ENCODE measurements around the gene HOXA7. TPM values are rescaled to one million over a fixed set of nuclear protein-coding genes. Genes with fewer than 3 reads are reported as not detected.

The HOXA7 gene
- total and polyA plus RNA-seq, 7 donors, result 4.7 to 23.9 (median 9.1) TPM

DNA sequence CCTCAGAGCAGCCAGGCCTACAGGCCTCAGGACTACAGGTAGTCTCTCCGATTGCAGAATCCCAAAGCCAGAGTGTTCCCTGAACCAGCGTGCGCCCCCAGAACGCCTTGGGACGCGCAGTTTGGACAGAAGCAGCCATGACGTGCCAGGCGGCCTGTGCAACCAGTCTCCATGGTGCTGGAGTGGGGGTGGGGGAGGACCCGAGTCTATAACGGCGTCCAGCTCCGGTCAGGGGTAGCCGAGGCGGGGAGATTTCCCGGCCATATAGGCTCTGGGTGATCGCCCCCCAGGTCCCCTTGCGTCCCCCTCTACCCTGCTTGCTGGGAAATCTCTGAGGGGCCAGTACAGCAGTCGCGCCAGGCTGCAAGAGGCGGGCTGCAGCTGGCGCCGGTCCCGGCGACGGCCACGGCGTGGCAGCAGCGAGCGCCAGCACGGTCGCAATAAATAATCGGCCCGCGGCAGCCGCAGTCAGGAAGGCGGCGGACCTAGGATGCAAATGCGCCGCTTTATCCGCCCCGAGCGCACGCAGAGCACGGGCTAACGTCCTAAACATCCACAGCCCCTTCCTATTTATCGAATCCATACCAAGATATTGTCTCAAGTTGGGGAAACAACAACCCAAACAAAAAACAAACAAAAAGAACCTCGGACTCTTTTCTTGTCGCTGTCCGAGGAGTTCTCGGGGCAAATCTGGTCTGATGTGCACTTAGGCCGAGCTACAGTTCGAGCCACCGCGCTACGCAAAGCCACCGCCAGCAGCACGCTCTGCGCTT is 5.7 kb downstream of the HOXA7 start:
- WGBS, 2 donors, result 0 to 1% methylated on average over 58 of the region's 58 CpGs
- intact Hi-C loops (cut with DNase I), result loop anchor here (2.0 to 5.0 kb wide), 2 partner anchors 14 to 1293 kb away; partner anchors contain the start of gene HOXA9
- DNase-seq, result peak; percentile 93
- peaks cover 0 to 76% (median 58%) of the 10 kb centered on the region in 4 donors for H3K4me1 ChIP-seq
- no peaks in the 10 kb centered on the region for H3K27me3 ChIP-seq
- no peaks in the 10 kb centered on the region for H3K9me3 ChIP-seq
- peaks cover 0 to 1% (median 0%) of the 10 kb centered on the region in 4 donors for H3K36me3 ChIP-seq
- peak overlapping the region; percentile 64 to 73 (median 68) for H3K4me3 ChIP-seq
- H3K27ac ChIP-seq, result peak overlapping the region in 3 of 4 donors; percentile 91 to 96 (median 95)
- TF ChIP-seq POLR2A (IDR thresholded peaks at IDR 0.05) (peak; percentile 90 to 93), EP300 (IDR thresholded peaks at IDR 0.05) (peak in 1 of 4 donors; percentile 61), POLR2AphosphoS5 (IDR thresholded peaks at IDR 0.05) (peak; percentile 95 to 98 (median 97))
- TF ChIP-seq, protein P1, sequence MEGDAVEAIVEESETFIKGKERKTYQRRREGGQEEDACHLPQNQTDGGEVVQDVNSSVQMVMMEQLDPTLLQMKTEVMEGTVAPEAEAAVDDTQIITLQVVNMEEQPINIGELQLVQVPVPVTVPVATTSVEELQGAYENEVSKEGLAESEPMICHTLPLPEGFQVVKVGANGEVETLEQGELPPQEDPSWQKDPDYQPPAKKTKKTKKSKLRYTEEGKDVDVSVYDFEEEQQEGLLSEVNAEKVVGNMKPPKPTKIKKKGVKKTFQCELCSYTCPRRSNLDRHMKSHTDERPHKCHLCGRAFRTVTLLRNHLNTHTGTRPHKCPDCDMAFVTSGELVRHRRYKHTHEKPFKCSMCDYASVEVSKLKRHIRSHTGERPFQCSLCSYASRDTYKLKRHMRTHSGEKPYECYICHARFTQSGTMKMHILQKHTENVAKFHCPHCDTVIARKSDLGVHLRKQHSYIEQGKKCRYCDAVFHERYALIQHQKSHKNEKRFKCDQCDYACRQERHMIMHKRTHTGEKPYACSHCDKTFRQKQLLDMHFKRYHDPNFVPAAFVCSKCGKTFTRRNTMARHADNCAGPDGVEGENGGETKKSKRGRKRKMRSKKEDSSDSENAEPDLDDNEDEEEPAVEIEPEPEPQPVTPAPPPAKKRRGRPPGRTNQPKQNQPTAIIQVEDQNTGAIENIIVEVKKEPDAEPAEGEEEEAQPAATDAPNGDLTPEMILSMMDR (IDR thresholded peaks at IDR 0.05), result peak; percentile 82 to 90 (median 88)

DNA sequence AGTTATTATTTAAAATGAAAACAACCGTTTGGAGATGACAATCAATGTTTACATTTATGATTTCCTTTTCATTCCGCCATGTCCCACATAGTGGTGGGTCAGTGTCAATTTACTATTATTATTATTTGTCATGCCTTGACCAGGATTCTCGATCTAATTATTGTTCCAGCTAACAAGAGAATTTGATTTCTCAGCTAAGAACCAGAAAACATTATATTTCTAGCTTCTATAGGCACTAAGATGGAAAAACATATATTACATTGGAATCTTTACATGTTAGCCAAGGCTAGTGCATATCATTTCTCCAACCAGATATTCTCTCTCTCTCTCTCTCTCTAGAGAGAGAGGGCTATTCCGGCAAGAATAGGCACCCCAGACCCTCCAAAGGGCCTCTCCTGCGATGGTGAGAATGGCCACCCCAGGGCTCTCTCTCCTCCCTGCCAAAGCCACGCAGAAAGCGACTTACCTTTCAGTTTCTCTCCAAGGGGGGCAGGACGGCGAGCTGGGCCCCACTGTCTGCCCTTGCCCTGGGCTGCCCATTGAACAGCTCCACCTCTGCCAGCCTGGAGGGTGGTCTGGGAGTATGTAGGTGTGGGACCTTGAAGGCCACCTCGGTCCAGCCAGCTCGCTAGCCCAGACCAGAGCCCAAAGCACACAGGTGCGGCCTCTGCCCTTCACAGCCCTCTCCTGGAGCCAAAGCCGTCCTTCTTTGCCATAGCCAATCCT is 6.5 kb downstream of the HOXA7 start:
- no peaks in the 10 kb centered on the region for H3K27me3 ChIP-seq
- DNase-seq, result peak; percentile 74
- intact Hi-C loops (cut with DNase I), result loop anchor here (2.0 to 5.0 kb wide), 2 partner anchors 15 to 1293 kb away; partner anchors contain the start of gene HOXA9
- H3K36me3 ChIP-seq, result peaks cover 6 to 9% (median 7%) of the 10 kb centered on the region in 4 donors
- H3K4me1 ChIP-seq, result peaks cover 0 to 68% (median 51%) of the 10 kb centered on the region in 4 donors
- H3K4me3 ChIP-seq, result peak overlapping the region; percentile 64 to 73 (median 68)
- H3K9me3 ChIP-seq, result no peaks in the 10 kb centered on the region
- TF ChIP-seq POLR2AphosphoS5 (IDR thresholded peaks at IDR 0.05), result no peak
- TF ChIP-seq POLR2A (IDR thresholded peaks at IDR 0.05), result no peak
- TF ChIP-seq, protein P1 (IDR thresholded peaks at IDR 0.05), result no peak
- no peak for TF ChIP-seq EP300 (IDR thresholded peaks at IDR 0.05)
- WGBS, 2 donors, result 7 to 18% methylated on average over 13 of the region's 13 CpGs
- H3K27ac ChIP-seq, result peak overlapping the region in 3 of 4 donors; percentile 91 to 96 (median 95)

DNA sequence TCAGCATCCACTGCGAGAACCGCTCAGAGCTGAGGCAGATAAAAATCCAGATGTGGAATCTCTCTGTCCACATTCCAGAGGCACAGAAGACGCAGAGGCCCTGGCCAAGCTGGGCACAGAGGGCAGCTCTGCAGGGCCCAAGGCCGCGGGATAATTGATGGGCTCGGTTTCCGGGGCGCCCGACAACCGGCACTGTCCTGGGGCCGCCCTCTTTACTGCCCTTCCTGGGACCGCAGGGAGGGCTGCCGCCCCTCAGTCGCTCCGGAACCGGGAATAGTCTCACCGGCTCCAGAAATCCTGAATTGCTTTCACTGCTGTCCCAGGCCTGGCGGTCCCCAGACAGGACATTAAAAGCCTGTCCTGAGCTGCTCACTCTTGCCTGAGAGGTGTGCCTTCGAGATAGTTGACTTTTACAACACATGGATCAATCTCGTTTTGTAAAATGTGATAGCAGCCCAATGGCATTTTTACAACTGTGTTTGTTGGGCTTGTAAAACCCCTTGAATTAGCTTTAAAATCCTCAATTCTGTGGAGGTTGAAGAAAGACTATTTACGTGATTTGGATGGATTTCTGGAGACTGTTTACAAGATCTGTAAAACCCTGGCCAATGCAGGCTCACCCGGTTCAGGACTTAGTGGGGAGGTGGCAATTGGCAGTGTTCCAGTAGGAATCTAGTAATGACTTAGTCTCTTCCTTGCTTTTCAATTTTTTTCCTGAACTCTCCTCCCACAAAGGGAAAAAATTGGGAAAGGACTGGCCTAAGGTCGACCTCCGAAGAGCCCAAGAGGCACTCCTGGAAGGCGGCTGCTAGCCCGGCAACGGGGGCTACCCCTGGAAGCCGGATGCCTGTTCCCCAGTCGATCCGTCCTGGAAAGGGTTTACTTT is 7.5 kb downstream of the HOXA7 start:
- DNase-seq, result peak; percentile 65
- TF ChIP-seq EP300 (IDR thresholded peaks at IDR 0.05), result no peak
- Histone ChIP-seq H3K9me3 (no peaks in the 10 kb centered on the region), H3K4me3 (peak overlapping the region; percentile 6 to 73 (median 66)), H3K4me1 (peaks cover 0 to 59% (median 46%) of the 10 kb centered on the region in 4 donors), H3K36me3 (peaks cover 15 to 19% (median 15%) of the 10 kb centered on the region in 4 donors), H3K27me3 (no peaks in the 10 kb centered on the region), H3K27ac (peak overlapping the region in 3 of 4 donors; percentile 91 to 96 (median 95))
- intact Hi-C loops (cut with DNase I), result no loop called here
- 8 to 17% methylated on average over 30 of the region's 30 CpGs for WGBS, 2 donors

DNA sequence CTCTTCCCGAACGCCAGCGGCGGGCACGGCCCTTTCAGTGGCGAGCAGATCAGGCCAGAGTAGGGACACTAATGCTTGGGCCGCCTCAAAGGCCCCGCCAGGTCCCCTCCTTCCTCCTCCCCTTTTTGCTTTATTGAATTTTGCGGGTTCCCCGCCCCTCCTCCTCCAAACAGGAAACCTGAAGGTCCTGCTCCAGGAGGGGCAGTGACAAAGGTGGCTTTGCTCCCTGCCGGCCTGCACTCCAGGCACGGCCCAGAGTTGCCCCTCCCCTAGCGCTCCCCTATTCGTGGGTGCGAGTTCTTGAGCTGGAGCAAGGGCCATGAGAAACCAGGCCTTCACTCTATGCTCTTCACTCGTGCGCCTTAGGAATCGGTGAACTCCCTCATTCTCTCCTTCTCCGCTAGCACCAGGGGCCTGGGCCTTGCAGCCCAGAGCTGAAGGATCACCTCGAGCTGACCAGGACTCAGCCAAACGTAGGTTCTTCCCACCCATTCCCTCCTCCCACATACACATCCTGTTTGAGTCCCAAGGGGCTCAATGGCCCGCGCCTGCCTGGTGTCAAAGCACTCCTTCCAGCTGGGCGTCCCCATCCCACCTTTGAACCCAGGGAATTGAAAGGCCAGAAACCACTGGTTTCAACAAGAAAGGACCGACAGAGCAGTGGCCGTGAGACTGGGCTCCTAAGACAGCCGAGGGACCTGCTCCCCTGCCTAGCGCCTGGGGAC is 8.3 kb downstream of the HOXA7 start:
- H3K9me3 ChIP-seq, result no peaks in the 10 kb centered on the region
- DNase-seq, result peak; percentile 75
- peak overlapping the region in 3 of 4 donors; percentile 91 to 96 (median 95) for H3K27ac ChIP-seq
- intact Hi-C loops (cut with DNase I), result no loop called here
- H3K36me3 ChIP-seq, result peaks cover 15 to 22% (median 17%) of the 10 kb centered on the region in 4 donors
- peak overlapping the region; percentile 33 to 73 (median 66) for H3K4me3 ChIP-seq
- 3 to 9% methylated on average over 28 of the region's 28 CpGs for WGBS, 2 donors
- peaks cover 0 to 66% (median 48%) of the 10 kb centered on the region in 4 donors for H3K4me1 ChIP-seq
- H3K27me3 ChIP-seq, result no peaks in the 10 kb centered on the region
- TF ChIP-seq, protein P1 (IDR thresholded peaks at IDR 0.05), result no peak
- TF ChIP-seq POLR2A (IDR thresholded peaks at IDR 0.05) (peak in 1 of 2 donors; percentile 61), POLR2AphosphoS5 (IDR thresholded peaks at IDR 0.05) (peak in 2 of 4 donors; percentile 8 to 17), EP300 (IDR thresholded peaks at IDR 0.05) (no peak)
